AG10803 (cell line): ENCODE data around the gene PCDHA1.
"Not testable (repeated sequence)": the region's sequence is repeated elsewhere in the genome, so short reads cannot be mapped to it uniquely, and the experiment has no call there.

Source experiments
- DNase-seq: peaks from one replicate; pipeline ENCODE4 v3.0.0; 2010; ENCODE audit warnings: low read depth
- H3K4me3 ChIP-seq: 2 replicates; pipeline ENCODE4 v1.5.1; 2011; ENCODE audit warnings: mild to moderate bottlenecking, low read length, control low read depth
- CTCF ChIP-seq: conservative IDR thresholded peaks from 2 replicates; pipeline ENCODE4 v1.5.1; 2011; ENCODE audit warnings: mild to moderate bottlenecking, low read length, control low read depth, inconsistent platforms

PCDHA1 gene

GRCh38 chr5:140791089-140791488, 5.1 kb downstream of the PCDHA1 start:
- DNase-seq: no peak
- no peak overlapping the region for H3K4me3 ChIP-seq
- TF ChIP-seq CTCF: no peak

GRCh38 chr5:140794595-140795258, 8.8 kb downstream of the PCDHA1 start, which contains the start of gene PCDHA2:
PCDHA2 (plus strand) TSS chr5:140794852.
- no peak within 1 kb of the TSS for H3K4me3 ChIP-seq
- DNase-seq: no peak
- no peak; the same call in 1 of the 2 replicates for TF ChIP-seq CTCF

- H3K4me3 ChIP-seq: no peak overlapping the region
- TF ChIP-seq CTCF: peak; percentile 36
- no peak for DNase-seq
Observed at GRCh38 chr5:140795259-140795641, 9.3 kb downstream of the PCDHA1 start.

DNA sequence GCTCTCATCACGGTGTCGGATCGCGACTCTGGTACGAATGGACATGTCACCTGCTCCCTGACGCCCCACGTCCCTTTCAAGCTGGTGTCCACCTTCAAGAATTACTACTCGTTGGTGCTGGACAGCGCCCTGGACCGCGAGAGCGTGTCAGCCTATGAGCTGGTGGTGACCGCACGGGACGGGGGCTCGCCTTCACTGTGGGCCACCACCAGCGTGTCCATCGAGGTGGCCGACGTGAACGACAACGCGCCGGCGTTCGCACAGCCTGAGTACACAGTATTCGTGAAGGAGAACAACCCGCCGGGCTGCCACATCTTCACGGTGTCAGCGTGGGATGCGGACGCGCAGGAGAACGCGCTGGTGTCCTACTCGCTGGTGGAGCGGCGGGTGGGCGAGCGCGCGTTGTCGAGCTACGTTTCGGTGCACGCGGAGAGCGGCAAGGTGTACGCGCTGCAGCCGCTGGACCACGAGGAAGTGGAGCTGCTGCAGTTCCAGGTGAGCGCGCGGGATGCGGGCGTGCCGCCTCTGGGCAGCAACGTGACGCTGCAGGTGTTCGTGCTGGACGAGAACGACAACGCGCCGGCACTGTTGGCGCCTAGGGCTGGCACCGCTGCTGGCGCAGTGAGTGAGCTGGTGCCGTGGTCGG, 10.3 kb downstream of the PCDHA1 start:
- H3K4me3 ChIP-seq, DNase-seq: not testable (repeated sequence)

GRCh38 chr5:140796718-140797095, 10.8 kb downstream of the PCDHA1 start:
- H3K4me3 ChIP-seq: no peak overlapping the region
- DNase-seq: no peak
- TF ChIP-seq CTCF: no peak

- H3K4me3 ChIP-seq: peak within 1 kb of the TSS; percentile 43
- peak; percentile 52 for TF ChIP-seq CTCF
- peak; percentile 31 for DNase-seq
Observed at GRCh38 chr5:140800816-140801493, 15.0 kb downstream of the PCDHA1 start, which contains the start of gene PCDHA3. PCDHA3 (plus strand) TSS chr5:140801057.

GRCh38 chr5:140801494-140801841, 15.5 kb downstream of the PCDHA1 start:
- peak overlapping the region; percentile 43 for H3K4me3 ChIP-seq
- peak; percentile 42 for TF ChIP-seq CTCF
- no peak for DNase-seq

- not testable (repeated sequence) for DNase-seq, H3K4me3 ChIP-seq
Observed at GRCh38 chr5:140802381-140802780, 16.4 kb downstream of the PCDHA1 start.
